Inflammatory macrophage (primary cell): ENCODE measurements around the gene CYB5D1.
A peak's percentile ranks its signal among the peaks of the same experiment; 100 is the strongest.

Source experiments
- DNase-seq, 2 donors: peaks; one replicate each; pipeline ENCODE4 v3.0.0-alpha.2; 2020 to 2022

The CYB5D1 gene

DNA sequence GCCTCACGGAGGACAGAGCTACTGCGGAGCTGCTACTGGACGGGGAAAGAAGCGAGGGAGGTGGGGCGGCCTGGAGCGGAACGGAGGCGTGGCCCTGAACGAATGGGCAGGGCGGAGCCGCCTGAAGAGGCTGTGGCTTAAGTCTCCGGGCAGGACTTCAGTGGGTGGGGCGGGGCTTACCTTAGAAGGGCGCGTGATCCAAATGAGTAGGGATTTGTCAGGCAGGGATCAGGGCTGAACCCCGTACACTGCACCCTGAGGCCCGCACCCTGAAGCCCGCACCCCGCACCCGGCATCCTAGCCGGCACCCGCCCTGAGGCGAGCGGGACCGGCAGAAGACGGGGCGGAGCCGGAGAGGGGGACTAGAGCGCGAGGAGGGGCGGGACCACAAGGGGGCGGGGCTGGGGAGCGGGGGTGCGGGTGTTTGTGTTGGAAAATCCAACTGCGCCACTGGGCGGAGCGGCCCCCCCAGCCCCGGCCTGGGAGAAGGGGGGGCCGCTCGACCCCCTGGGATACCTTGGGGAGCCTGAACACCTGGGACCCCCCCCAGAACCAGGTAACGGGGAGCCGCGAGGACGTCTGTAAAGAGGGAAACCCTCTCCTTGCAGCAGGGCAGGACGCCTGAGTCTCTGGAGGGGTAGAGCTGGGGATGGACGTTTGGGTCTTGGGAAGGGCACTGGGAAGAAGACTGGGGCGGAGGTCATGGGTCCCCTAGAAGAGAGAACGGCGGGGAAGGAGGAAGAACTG, 23.8 kb upstream of the CYB5D1 start, which contains the start of gene KDM6B:
Gene KDM6B, plus strand, starts transcription at position 423 of the 747 bp plus-strand sequence. CDS start 11,338 bp downstream, outside the sequence.
- peak; percentile 93 to 94 for DNase-seq

DNA sequence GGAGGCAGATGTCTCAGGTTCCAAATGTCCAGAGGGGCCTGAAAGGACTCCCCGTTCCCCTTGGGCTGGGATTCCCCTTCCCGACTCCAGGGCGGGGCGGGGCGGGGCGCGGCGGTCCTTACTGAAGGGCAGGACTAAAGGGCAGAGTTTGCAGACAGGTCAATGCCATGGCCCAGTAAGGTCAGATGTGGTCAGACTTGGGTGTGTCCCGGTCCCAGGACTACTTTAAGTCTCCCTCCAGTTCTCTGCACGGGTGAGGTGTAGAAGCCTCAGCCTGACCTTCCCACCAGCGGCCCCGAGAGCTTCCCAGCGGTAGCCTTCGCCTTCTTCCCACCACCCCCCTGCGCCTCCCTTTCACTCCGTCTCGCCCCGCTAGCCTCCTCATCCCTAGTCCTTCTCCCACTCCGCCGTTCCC, 23.3 kb upstream of the CYB5D1 start:
- peak; percentile 54 to 69 for DNase-seq

DNA sequence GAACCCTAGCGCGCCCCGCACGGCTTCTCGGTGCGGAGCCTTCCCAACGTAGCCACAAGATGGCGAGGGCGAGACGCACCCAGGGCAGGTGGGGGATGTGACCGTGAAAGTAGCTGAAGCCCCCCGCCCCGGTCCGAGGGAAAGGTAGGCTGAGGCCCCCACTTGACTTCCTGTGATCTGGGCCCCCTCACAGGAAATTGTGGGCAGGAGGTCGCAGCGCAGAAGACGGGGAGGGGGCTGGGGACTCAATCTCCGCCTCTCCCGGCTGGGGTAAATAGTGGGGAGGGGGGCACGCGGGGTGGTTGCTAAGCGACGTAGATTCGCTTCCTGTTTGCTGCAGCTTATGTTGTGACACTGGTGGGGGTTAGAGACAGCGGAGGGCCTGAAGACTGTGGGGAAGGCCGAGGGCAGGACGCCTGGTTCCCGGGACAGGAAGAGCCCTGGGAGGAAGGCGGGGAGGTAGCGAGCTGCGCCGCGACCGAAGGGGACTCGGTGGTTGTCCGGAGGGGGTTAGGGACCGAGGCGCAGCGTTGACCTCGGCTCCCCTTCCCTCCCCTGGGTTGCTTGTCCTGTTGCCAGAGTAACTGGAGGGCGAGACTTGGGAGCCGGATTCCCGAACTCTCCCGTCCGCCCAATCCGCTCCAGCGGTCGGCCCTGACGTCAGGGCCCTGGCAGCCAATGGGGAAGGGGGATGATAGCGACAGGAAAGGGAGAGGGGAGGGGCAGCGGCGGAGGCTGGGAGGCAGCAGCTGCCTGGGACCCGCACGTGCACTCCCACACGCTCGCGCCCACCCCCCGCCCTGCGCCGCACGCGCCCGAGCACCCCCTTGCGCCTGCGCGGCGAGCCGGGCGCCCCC, 22.6 kb upstream of the CYB5D1 start:
- peak; percentile 90 to 93 for DNase-seq

DNA sequence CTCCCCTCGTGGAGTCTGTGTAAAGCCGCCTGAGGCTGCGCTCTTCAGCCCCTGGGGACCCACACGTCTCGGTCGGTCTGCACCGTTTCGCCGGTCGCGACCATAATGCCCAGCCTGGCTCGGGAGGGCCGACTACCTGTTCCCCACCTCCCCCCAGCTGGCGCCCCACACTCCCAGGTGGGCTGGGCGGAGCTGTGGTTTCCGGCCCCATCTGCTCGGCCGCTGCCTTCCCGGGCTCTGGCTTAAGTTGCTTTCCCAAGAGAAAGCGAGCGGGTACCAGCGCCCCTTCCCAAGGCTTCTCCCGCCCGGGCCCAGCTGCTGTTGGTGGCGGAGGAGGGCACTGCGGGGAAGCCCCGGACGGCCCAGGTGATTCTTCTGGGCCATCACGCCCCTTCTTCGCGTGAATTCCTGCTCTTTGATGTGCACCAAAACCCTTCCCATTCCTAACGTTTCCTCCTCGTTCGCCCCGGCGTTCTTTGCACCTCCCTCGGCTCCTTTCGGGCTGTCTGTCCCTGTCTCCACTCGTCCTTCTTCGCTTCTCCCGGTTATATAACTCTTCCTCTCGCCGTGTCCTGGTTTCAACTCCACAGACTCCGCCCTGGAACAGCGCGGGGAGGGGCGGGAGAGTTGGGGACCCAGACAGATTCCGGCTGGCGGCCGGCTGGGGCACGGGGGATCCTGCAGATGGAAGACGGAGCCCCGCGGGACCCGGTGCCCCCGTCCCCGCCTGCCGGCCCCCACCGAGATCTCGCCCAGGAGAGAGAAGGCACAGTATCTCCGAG, 21.8 kb upstream of the CYB5D1 start:
- peak; percentile 20 to 47 for DNase-seq

DNA sequence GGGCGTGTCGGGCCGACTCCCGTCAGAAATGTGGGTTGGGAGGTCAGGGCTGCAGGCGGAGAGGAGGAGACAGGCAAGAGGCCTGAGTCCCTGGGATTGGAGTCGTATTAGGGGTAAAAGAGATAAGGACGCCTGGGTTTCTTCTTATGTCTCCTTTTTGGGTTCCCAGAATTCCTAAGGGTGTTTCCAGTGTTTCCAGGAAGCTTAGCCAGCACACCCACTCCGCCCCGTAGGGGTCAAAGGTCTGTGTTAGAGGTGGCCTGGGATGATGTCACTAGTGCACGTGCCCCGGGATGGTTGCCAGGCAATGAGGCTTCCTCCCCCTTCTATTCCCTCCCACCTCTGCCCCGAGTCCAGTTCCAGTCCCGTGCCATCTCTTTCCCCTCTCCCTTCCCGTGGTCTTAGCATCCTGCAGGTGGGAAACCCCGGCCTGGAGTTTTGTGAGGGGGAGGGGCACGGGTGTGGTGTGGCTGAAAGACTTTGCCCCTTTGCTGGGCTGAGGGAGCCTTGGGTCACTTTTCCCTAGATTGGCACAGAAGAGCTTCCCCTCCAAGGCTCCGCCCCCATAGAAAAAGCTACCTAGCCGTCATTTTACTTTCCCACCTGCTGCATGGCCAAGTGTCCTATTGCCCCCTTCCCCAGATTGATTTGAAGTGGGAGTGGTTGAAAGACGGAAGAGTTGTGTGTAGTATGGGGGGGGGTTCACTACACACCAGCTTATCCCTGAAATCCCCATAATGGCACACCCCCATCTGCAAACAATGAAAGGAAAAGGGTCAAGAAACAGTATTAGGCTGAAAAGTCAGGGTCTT, 21.0 kb upstream of the CYB5D1 start:
- DNase-seq = peak; percentile 84 to 86

DNA sequence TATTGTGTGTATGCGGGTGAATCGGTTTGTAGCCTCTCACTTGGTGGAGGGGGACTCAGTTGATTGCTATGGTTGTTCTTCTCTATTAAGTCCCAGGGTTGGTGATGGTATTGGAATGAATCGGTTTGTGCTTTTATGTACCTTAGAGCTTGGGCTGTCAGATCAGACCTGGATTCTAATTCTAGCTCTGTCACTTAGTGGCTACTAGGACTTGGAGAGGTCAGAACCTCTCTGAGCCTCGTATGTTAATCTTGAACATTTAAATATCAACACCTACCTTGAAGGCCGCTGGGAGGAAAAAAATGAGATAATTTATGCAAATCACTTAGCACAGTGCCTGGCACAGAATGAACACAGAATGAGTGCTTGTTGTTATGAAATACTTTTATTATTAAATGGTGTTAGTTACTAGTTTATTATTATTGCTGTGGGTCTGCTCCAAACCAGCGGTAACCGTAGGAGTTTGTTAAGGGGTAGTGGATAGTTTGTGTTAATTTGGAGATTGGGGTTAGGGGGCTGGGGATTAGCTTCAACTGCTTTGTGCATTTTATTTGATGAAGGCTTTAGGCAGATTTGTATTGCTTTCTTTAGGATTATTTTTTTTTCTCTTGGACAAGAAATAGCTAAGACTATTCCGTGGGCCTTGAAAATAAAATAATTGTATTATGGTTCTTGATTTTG, 20.3 kb upstream of the CYB5D1 start:
- DNase-seq = no peak

DNA sequence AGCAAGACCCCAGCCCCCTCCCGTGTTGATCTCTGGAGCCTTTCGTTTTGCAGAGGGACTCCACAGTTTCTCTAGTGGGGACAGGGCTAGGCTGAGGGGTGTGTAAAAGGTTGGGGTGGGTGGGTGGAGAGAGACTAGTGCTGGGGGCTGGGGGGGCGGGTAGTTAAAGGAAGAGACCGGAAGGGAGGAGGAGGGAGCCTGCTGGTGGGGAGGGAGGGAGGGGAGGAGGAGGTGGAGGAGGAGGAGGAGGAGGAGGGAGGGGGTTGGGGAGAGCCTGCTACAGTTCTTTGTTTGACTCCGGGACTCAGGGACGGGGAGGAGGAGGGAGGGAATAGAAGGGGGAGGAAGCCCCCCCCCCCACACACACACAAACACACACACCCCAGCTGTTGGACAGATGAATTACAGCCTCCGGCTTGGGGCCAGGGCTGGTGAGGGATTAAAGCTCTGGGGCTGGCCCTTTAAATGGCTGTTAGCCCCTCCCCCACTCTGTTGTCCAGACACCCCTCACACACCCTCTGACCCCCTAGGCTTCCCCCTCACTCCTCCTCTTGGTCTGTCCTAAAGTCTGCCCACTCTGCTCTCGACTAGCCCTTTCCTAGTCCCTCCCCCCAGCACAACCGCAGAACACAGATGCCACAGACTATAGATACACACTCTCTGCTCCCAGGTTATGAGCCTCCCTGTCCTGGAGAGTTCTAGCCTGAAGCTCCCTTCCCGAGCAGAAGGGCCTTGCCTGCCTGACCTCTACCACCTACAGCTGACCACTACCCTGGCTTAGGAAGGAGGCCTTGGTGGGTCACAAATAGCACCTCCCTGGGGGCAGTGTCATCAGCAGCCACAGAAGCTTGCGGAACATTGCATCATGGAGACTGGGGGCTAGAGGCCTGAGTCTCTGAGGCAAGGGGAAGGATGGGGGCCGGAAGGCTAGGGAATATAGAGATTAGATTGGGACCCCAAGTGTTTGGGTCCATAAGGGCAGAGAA, 19.4 kb upstream of the CYB5D1 start:
- DNase-seq = peak; percentile 34 to 48

DNA sequence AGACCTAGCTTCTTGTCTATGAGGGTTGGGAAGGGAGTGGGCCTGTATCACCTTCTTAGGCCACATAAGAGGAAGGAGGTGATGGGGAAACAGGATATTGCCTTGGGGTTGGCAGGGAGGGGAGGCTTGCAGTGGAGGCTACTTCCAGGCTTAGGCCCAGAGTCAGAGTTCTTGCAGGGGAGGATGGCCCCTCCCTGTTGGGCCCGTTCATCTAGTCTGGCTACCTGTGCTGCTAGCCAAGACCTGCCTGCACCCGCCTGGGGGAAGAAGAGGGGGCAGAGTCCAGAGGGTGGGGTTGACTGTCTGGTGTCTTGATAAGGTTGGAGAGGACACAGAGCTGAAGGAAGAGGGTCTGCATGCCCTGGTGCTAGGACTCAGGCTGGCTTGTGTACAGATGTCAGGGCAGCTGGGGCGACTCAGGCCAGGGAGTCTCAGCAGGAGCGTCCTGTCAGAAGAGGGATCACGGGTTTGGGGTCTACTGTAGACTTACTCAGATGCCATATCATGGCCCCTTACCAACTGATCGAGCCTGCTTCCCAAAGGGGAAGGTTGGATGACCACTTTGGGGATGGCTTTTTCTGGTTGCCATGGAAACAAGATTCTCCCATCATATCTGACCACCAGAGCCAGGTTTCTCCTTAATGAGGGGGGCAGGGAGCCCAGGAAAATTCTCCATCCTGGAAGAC, 18.5 kb upstream of the CYB5D1 start:
- peak; percentile 73 to 77 for DNase-seq

DNA sequence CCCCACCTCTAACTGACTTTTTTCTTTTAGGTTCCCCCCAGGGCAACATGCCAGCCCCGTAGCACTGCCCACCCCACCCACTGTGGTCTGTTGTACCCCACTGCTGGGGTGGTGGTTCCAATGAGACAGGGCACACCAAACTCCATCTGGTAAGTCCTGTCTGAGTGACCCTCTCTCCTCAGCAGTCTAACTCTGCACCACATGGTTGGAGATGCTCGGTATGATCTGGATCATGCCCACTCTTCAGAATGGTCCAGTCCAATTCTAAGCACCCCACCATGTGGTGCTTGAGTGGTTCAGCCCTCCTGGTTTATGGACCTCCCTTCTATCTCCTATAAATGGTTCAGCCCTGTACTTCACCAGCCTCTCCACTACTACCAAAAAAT, 17.9 kb upstream of the CYB5D1 start:
- DNase-seq = peak in 1 of 2 donors; percentile 42

DNA sequence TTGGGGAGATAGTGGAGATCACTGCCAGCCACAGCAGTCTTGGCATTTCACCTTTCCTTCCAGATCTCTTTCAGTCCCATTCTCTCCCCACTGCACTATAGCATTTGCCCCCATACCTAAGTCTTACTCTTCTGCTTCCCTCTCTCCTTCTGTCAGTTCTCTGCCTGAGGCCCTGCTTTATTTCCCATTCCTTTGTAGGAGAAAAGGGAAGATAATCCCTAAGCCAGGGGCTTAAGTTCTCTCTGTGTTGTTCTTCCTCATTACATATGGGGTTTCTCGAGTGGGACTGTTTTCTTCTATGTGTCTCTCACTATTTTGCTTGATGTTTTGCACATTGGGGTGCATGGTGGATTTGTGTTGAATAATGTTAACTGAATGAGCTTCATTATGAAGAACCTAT, 17.4 kb upstream of the CYB5D1 start:
- DNase-seq = no peak

DNA sequence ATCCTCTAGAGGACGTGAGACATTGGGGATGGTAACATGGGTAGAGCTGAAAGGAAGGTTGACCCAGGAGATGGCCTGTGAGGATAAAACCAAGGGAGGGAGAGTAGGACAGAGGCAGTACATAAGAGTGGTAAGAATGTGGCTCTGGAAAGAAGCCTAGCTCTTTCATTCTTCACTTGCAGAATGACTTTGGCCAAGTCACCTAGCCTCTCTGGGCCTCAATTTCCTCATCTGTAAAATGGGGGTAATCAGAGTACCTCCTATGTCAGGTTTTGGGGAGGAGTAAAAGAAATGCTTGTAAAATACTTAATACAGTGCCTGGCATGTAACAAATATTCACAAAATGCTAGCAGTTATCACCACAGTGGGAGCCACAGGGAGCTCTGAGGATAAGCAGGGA, 16.9 kb upstream of the CYB5D1 start:
- DNase-seq = no peak

DNA sequence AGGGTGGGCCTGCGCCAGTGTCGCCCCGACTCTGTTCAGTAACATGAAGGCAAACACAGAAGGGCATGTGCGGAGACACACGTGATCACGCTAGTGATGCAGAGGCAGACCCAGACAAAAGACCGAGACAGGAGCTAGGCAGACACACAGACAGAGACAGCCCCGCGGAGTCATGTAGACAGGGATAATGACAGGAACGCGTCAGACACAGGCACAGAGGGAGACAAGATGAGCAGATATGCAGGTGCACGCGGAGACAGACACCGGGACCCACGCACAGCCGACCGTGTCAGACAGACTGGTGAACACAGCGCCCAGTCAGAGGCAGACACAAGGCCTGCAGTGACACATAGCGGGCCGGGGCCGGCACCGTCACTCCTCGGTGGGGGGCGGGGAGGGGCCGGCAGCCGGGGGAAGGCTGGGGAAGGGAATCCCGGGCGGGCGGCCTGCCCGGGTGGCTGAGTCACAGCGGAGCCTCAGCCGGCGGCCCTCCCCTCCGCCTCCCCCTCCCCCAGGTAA, 16.3 kb upstream of the CYB5D1 start:
- DNase-seq = peak; percentile 71 to 84

DNA sequence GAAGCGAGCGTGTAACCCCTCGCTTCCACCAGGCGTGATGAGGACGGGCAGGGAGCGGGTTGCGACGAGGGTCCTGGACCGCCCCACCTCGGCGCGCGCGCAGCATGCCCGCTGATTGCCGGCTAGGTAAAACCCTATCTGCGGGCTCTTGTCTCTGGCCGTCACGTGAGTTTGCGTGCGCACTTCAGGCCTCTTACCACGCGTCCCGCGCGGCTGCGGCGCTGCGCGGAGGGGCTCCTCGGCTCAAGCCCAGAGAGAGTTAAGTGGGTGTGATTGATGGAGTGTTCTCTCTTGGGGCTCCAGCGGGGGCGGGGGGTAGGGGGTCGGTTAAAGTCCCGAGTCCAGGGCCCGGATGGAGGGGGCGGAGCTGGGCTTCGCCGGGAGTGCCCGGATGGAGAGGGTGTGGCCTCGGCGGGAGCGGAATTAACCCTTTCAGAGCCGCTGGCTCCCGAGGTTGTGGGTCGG, 15.9 kb upstream of the CYB5D1 start:
- DNase-seq = peak; percentile 86 to 87

DNA sequence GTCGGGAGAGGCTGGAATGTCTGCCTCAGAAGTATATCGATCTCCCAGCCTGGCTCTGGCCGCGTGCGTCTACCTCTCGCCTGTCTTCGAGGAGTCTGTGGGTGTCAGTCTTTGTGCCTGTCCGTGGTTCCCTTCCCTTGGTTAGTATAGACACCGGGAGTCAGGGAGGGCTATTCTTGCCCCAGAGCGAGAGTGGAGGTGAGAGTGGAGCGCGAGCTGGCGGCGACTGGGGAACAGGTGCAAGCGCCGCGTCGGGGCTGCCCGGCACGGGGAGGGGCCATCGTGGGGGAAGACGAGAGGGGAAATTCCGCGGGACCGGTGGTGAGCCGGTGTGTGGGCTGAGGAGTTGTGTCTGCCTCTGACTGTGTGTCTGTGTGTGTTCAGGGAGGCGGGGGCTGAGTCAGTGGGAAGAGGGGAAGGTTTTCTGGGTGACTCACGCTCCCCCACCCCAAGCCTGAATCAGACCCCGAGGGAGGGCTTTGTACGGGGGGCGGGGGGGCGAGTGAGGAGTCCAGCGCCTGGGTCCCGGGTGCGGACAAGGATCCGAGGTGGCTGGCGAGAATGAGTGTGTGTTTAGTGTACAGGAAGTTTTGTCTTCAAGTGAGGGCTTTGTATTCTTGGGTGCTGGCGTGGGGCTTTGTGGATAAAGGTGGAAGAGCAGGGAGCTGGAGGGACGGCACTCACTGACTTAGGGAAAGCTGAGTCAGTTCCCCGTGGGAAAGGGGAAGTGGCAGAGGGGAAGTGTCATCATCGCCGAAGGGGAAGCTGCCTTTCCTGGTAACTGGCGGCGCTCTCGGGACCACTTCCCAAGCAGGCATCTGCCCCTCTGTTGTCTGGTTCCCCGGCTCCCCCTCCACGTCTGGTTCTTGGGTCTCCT, 15.2 kb upstream of the CYB5D1 start:
- DNase-seq = peak; percentile 98

DNA sequence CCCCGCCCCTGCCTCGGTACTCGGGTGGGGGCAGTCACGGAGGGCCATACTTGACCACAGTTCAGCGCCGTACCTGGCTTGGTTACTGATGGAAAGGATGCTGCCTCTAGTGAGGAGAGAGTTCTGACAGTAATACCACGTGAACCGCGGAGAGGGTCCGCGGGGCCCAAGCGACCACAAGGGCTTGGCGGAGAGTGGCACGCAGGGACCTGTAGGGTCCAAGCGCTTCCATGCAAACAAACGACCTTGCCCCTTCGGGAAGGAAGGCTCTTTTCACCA, 14.6 kb upstream of the CYB5D1 start:
- no peak for DNase-seq

DNA sequence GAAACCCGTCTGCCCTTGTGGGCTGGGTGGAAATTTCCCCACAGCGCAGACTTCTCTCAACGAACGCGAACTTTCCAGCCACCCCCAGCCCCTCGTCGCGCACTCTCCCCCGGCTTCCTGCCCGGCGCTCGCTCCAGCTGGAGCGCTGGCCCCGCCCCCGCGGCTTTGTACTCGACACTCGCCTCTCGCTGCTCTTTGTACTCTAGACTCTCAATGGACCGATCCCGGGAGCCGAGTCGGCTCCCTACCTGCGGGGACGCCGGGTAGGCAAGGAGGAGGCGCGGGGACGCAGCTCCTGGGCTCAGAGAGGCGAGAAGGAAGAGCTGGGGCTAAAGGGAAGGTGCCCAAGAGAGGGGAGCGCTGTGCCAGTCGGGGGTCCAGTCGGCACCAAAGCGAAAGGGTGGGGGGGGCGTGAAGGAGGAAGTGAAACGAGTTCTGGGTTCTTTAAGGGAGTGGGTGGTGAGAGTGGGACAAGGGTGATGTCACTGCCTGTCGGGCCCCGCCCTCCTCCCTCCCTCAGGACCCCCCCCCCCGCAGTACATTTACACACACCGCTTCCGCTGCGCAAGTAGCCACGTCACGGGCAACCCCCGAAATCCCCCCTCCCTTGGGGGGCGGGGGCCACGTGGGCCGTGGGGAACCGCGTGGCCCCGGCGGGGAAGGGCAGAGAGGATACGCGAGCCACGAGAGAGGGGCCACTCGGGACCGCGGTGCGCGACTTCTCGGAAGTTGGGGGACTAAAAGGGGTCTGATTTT, 14.1 kb upstream of the CYB5D1 start:
- DNase-seq = peak; percentile 92 to 97
